ENCODE data around the gene GLS2. TPM values are rescaled to one million over a fixed set of nuclear protein-coding genes. Genes with fewer than 3 reads are reported as not detected.

The GLS2 gene
- 1 to 10 TPM; 1.1 to 1.4 TPM for total RNA-seq

DNA sequence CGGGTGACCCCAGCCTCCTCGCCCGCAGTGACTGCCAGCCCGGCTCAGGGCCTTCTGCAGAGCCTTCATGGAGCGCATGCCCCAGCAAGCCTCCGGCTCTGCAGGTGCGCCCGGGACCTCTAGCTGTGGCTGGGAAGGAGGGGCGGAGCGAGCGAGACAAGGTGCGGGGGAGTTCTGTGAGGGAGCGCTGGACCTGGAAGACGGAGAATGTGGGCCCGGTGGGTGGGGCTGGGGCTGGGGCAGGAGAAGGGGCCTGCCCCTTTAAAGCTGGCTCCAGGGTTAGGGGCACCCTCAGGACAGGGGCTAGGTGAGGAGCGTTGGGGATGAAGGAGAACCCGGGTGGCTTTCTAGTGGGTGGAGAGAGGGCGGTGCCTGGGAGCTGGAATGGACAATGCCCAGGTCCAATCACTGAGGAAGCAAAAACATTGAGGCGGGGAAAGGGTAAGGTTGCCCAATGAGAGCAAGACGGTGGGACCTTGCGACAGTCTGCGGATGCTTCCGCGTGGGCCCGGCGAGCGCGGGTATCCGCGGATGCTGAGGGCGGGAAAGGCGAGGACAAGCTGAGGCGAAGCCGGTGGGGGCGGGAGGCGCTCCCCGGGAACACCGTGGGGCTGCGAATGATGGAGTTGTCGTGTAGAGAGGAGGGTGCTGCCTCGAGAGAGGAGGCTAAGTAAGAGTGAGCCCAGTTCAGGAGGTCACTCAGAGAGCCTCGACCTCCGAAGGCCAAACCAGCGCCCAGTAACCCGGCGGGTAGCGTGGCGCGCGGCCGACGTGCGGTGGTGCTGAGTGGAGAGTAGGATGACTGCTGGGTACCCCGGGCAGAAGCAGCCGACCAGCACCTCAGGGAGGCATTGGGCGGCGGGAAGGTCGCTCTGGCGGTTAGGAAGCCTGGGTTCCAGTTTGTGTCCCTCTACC is at the start of gene GLS2:
TSS of gene GLS2 (minus strand) at position 121 of the 915 bp plus-strand sequence. CDS start at position 78, 43 bp downstream.
- CTCF ChIA-PET: interaction anchor here (1.5 to 1.7 kb wide), 3 partner anchors 14 to 148 kb away, joined by 4 read pairs; partner anchors contain the start of gene TIMELESS
- peaks cover 51% of the 10 kb centered on the region for H3K27me3 Mint-ChIP-seq
- H3K4me3 Mint-ChIP-seq: peak within 1 kb of the TSS; percentile 68

GRCh38 chr12:56537546-56537945 is 49.6 kb upstream of the GLS2 start:
- Mint-ChIP-seq H3K27me3 (no peaks in the 10 kb centered on the region), H3K4me1 (peaks cover 3% of the 10 kb centered on the region), H3K4me3 (no peak overlapping the region), H3K27ac (no peak overlapping the region), H3K9me3 (ENCODE audit: low read depth) (no peaks in the 10 kb centered on the region), H3K36me3 (no peaks in the 10 kb centered on the region)
- no peak for ATAC-seq
- no peak for DNase-seq
- CTCF ChIA-PET: no interaction called here

More for the DNA sequence above, at the start of gene GLS2:
- ATAC-seq: peak; percentile 98
- peak within 1 kb of the TSS; percentile 19 for H3K27ac Mint-ChIP-seq
- peak; percentile 80 for DNase-seq
- H3K9me3 Mint-ChIP-seq (ENCODE audit: low read depth): no peaks in the 10 kb centered on the region
- peaks cover 17% of the 10 kb centered on the region for H3K4me1 Mint-ChIP-seq
- peaks cover 3% of the 10 kb centered on the region for H3K36me3 Mint-ChIP-seq

- H3K27ac Mint-ChIP-seq: no peak overlapping the region
- no peaks in the 10 kb centered on the region for H3K9me3 Mint-ChIP-seq (ENCODE audit: low read depth)
- H3K27me3 Mint-ChIP-seq: no peaks in the 10 kb centered on the region
- no peaks in the 10 kb centered on the region for H3K4me1 Mint-ChIP-seq
- no peak overlapping the region for H3K4me3 Mint-ChIP-seq
- no peak for ATAC-seq
- no peaks in the 10 kb centered on the region for H3K36me3 Mint-ChIP-seq
- DNase-seq: no peak
- CTCF ChIA-PET: interaction anchor here (0.9 to 1.3 kb wide), 2 partner anchors 9 to 29 kb away, joined by 3 to 4 read pairs; no protein-coding TSS in a partner anchor
Observed at GRCh38 chr12:56530390-56531055, 42.6 kb upstream of the GLS2 start.

DNA sequence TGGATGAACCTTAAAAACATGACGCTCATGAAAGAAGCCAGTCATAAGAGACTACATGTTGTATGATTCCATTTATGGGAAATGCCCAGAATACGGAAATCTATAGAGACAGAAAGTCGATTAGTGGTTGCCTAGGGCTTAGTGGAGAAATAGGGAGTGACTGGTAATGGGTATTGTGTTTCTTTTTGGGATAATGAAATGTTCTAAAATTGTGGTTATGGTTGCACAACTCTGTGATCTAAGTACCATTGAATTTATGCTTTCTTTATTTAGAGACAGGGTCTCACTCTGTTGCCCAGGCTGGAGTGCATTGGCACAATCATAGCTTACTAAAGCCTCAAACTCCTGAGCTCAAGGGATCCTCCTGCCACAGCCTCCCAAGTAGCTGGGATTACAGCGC is 41.7 kb upstream of the GLS2 start:
- Mint-ChIP-seq H3K9me3 (ENCODE audit: low read depth) (no peaks in the 10 kb centered on the region), H3K27ac (no peak overlapping the region), H3K4me3 (no peak overlapping the region), H3K36me3 (no peaks in the 10 kb centered on the region), H3K27me3 (no peaks in the 10 kb centered on the region), H3K4me1 (no peaks in the 10 kb centered on the region)
- ATAC-seq: no peak
- CTCF ChIA-PET: interaction anchor here (1.4 kb wide), 1 partner anchor 15 kb away, joined by 3 read pairs; no protein-coding TSS in a partner anchor
- DNase-seq: no peak

DNA sequence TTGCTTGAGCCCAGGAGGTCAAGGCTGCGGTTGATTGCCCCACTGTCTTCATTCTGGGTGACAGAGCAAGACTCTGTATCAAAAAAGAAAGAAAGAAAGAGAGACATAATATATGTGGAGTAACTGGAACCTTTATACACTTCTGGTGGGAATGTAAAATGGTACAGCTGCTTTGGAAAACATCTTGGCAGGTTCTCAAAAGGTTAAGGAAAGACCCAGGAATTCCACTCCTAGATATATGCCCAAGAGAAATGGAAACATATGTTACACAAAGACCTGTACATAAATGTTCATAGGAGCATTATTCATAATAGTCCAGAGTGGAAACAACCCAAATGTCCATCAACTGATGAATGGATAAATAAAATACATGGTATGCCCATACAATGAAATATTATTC is 40.9 kb upstream of the GLS2 start:
- CTCF ChIA-PET: interaction anchor here (1.4 kb wide), 1 partner anchor 15 kb away, joined by 3 read pairs; no protein-coding TSS in a partner anchor
- ATAC-seq: no peak
- Mint-ChIP-seq H3K4me3 (no peak overlapping the region), H3K27me3 (no peaks in the 10 kb centered on the region), H3K27ac (no peak overlapping the region), H3K36me3 (no peaks in the 10 kb centered on the region), H3K9me3 (ENCODE audit: low read depth) (no peaks in the 10 kb centered on the region), H3K4me1 (peaks cover 4% of the 10 kb centered on the region)
- DNase-seq: no peak

DNA sequence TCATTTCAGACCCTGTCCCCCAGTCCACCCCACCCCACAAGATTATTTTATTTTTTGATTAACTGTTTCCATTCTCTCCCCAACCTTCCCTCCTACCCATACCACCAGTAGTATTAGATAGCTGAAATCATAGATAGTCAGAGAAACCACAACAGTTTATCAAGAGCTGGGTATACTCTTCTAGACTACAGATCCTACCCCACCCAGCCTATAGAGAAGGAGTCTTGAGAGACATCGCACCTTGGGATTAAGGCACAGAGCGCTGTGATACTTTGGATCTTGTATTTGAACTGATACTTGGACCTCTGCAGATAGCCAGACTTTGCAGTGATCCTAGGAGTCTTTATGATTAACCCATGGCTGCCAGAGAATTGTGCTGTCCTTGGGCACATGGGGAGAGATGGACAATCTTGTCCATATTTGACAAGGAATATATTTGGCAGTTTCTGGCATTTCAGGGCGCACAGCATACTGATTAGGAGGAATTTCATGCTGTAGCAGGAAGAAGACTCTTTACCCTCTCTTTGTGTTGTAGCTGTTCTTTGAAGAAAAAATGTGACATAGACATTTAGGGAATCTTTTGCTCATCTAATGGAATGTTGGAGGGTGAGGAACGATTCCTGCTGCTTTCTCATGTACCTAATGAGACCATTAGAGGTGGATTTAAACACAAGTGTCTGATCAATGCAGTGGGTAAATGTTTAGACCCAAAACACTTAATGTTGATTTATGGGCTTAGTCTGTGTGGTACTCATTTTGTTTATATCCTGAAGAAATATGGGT is 34.6 kb upstream of the GLS2 start:
- peak overlapping the region; percentile 77 for H3K4me3 Mint-ChIP-seq
- no peaks in the 10 kb centered on the region for H3K36me3 Mint-ChIP-seq
- CTCF ChIA-PET: interaction anchor here (0.8 to 3.2 kb wide), 13 partner anchors 9 to 206 kb away, joined by 3 to 14 read pairs (median 6); partner anchors contain the start of genes ATP5F1B and CNPY2
- peaks cover 34% of the 10 kb centered on the region for H3K4me1 Mint-ChIP-seq
- ATAC-seq (peak; percentile 28), DNase-seq (no peak)
- peak overlapping the region; percentile 77 for H3K27ac Mint-ChIP-seq
- H3K9me3 Mint-ChIP-seq (ENCODE audit: low read depth): no peaks in the 10 kb centered on the region
- no peaks in the 10 kb centered on the region for H3K27me3 Mint-ChIP-seq

DNA sequence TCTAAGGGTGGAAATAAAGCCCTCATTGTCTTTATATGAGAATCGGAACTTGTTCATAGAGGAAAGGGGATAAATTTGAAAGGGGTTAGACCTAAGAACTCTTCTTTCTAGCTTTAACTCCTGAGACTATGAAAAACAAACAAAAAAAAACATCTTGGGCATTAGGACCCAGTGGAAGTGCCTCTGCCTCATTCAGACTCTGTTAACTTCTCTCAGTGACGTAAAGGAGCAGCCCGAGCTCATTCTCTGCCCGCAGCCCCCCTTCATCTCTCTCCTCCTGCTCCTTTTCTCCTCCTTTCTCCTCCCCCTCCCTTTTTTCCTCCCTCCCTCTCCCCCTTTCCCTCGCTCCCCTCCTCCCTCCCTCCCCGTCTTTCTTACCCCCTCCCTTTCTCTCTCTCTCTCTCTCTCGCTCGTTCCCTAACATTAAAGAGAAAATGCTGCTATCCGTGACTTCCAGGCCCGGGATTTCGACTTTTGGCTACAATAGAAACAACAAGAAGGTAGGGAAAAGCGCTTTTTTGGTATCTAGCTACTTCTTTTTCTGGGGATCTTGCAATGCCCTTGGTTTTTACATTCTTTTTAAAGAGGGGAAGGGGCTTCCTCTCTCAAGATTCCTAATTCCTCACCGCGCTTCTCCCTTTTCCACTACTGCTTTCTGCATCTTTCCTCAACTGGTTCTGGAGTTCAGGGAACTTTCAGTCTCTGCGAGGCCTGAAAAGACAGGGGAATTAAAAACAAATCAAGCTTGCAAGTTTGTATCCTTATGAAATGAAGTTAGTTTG is 33.8 kb upstream of the GLS2 start, which contains the start of gene RBMS2:
TSS of gene RBMS2 (plus strand) at position 231 of the 782 bp plus-strand sequence. CDS start at position 435, 204 bp downstream.
- peak; percentile 71 for DNase-seq
- Mint-ChIP-seq H3K4me3 (peak within 1 kb of the TSS; percentile 77), H3K27ac (peak within 1 kb of the TSS; percentile 77), H3K4me1 (peaks cover 34% of the 10 kb centered on the region), H3K36me3 (no peaks in the 10 kb centered on the region), H3K9me3 (ENCODE audit: low read depth) (no peaks in the 10 kb centered on the region), H3K27me3 (no peaks in the 10 kb centered on the region)
- CTCF ChIA-PET: interaction anchor here (0.6 to 3.2 kb wide), 17 partner anchors 8 to 661 kb away, joined by 3 to 16 read pairs (median 5); partner anchors contain the start of genes ATP5F1B and CNPY2
- ATAC-seq: peak; percentile 93

DNA sequence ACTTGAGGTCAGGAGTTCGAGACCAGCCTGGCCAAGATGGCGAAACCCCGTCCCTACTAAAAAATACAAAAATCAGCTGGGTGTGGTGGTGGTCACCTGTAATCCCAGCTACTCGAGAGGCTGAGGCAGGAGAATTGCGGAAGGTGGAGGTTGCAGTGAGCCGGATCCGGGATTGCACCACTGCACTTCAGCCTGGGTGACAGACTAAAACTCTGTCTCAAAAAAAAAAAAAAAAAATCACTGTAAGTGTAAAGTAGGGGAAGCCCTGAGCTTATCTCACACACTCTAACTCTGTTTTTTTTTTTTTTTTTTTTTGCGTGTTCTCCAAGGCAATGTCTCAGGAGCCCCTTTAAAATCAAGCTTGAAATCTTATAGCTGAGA is 33.2 kb upstream of the GLS2 start:
- Mint-ChIP-seq H3K9me3 (ENCODE audit: low read depth) (no peaks in the 10 kb centered on the region), H3K27ac (peak overlapping the region; percentile 77), H3K27me3 (no peaks in the 10 kb centered on the region), H3K4me3 (peak overlapping the region; percentile 77), H3K4me1 (peaks cover 34% of the 10 kb centered on the region), H3K36me3 (no peaks in the 10 kb centered on the region)
- peak; percentile 41 for ATAC-seq
- DNase-seq: no peak
- CTCF ChIA-PET: interaction anchor here (0.6 to 3.2 kb wide), 13 partner anchors 8 to 662 kb away, joined by 3 to 16 read pairs (median 5); no protein-coding TSS in a partner anchor

- Mint-ChIP-seq H3K4me1 (peaks cover 34% of the 10 kb centered on the region), H3K27me3 (no peaks in the 10 kb centered on the region), H3K4me3 (no peak overlapping the region), H3K9me3 (ENCODE audit: low read depth) (no peaks in the 10 kb centered on the region), H3K27ac (no peak overlapping the region), H3K36me3 (no peaks in the 10 kb centered on the region)
- ATAC-seq: no peak
- DNase-seq: no peak
- CTCF ChIA-PET: interaction anchor here (1.1 to 3.2 kb wide), 3 partner anchors 53 to 69 kb away, joined by 4 to 16 read pairs (median 14); no protein-coding TSS in a partner anchor
Observed at GRCh38 chr12:56520506-56520905, 32.5 kb upstream of the GLS2 start.

DNA sequence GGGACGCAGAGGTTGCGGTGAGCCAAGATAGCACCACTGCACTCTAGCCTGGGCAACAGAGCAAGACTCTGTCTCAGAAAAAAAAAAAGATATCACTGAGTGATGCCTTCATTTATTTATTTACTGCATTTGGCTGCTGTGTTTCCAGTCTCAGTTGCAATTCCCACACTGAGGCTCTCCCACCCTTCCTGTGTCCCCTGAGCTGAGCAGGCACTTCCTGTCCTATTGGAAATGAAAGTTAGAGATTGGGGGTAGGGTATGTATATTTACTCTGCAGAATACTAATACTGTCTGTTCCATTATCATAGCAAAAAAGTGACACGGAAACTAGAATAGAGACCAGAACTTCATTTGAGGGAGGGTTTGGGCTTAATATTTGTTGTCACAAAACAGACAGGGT is 32.1 kb upstream of the GLS2 start:
- CTCF ChIA-PET: interaction anchor here (2.1 to 3.2 kb wide), 2 partner anchors 53 to 69 kb away, joined by 14 to 16 read pairs; no protein-coding TSS in a partner anchor
- H3K4me1 Mint-ChIP-seq: peaks cover 34% of the 10 kb centered on the region
- H3K36me3 Mint-ChIP-seq: no peaks in the 10 kb centered on the region
- no peak for ATAC-seq
- no peak overlapping the region for H3K4me3 Mint-ChIP-seq
- no peak for DNase-seq
- H3K27ac Mint-ChIP-seq: no peak overlapping the region
- no peaks in the 10 kb centered on the region for H3K9me3 Mint-ChIP-seq (ENCODE audit: low read depth)
- H3K27me3 Mint-ChIP-seq: no peaks in the 10 kb centered on the region

DNA sequence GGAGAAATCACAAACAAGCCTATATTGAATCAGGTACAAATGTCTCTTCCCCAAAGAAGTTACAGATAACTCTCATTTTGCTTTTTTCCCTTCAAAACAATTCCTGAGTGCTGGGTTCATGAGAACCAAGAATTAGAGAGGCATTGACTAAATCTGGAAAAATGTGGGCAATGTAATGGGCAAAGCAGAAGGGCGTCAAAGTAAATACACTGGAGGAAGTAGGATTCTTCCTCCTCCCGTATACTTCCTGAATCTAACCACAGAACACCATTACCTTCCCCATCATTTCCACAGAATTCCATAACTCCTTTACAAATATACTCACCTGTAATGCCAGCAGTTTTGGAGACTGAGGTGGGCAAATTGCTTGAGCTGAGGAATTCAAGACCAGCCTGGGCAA is 30.6 kb upstream of the GLS2 start:
- no peak for DNase-seq
- no peak overlapping the region for H3K4me3 Mint-ChIP-seq
- peaks cover 4% of the 10 kb centered on the region for H3K27me3 Mint-ChIP-seq
- no peaks in the 10 kb centered on the region for H3K36me3 Mint-ChIP-seq
- CTCF ChIA-PET: no interaction called here
- H3K27ac Mint-ChIP-seq: no peak overlapping the region
- H3K4me1 Mint-ChIP-seq: peaks cover 34% of the 10 kb centered on the region
- no peak for ATAC-seq
- H3K9me3 Mint-ChIP-seq (ENCODE audit: low read depth): no peaks in the 10 kb centered on the region

GRCh38 chr12:56517854-56518253 is 29.9 kb upstream of the GLS2 start:
- Mint-ChIP-seq H3K4me1 (peaks cover 32% of the 10 kb centered on the region), H3K9me3 (ENCODE audit: low read depth) (no peaks in the 10 kb centered on the region), H3K36me3 (no peaks in the 10 kb centered on the region), H3K27me3 (peaks cover 4% of the 10 kb centered on the region), H3K27ac (no peak overlapping the region), H3K4me3 (no peak overlapping the region)
- no peak for DNase-seq
- no peak for ATAC-seq
- CTCF ChIA-PET: no interaction called here

All from activated CD8-positive, alpha-beta memory T cell treated with anti-CD3 and anti-CD28 coated beads, Interleukin-2, amount 10 ng/mL, durations not matched to agents 7 days and 5 days (primary cell).